GM19025 (cell line): ENCODE results near the gene DNAJC27.
A peak's percentile ranks its signal among the peaks of the same experiment; 100 is the strongest.

Experiments
- ATAC-seq: cut with Tn5 transposase; IDR thresholded peaks from one replicate; pipeline ENCODE4 v1.9.1; 2021; ENCODE audit warnings: mild to moderate bottlenecking, low read depth, moderate library complexity; ENCODE audit not compliant: unreplicated experiment

Gene DNAJC27

DNA sequence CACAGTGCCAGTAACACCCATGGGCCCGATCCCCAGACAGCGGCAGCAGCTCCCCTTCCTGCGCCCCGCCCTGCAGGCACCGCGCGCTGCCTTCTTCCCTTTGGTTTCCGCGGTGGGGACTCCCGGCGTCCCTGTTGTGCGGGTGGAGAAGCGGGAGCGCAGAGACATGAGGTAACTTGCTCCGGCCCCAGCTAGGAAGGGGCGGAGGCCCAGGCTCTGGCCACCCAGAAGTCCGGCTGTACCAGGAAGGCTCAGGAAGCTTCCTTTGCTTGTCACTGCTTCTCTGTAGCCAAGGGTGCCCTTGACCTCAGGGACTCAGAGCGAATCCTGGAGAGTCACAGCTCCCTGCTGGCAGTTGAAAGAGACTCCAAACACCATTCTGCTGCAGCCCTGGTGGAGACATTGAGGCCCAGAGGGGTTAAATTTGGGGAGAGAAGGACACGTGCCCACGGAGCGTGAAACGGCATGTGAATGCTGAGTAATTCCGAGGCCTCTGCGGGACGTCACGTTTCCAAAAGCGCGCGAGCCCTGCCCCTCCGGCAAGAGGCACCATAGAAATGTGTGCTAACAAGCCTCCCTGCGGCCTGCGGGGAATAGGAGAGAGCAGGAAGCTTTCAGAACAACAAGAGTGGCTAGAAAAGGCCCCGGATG lies 45.0 kb downstream of the DNAJC27 start:
- ATAC-seq, result no peak

DNA sequence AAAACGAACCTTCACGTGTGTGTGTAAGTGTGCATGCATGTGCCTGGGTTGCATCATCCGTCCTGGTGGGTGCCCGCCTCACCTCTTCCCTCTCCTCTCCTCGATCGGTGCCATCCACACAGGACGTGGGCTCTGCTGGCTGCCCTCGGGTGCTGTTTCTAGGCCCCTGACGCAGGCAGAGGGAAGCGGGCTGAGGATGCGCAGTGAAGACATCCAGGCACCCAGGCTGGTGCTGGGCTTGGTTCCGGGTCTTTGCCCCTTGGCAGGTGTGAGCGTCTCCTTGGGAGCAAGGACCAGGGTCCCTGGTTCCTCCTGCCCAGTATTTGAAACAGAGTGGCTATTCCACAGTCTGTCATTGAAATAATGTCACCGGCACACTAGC lies 45.5 kb downstream of the DNAJC27 start:
- no peak for ATAC-seq

DNA sequence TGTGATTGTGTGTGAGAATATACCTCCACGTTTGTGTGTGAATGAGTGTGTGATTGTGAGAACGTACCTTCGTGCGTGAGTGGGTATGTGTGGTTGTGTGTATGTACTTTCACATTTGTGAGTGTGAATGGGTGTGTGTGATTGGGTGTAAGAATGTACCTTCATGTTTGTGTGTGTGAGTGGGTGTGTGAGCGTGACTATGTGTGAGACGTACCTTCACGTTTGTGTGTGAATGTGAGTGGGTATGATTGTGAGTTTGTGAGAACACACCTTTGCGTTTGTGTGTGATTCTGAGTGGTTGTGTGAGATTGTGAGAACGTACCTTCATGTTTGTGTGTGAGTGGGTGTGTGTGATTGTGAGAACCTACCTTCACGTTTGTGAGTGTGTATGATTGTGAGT lies 45.9 kb downstream of the DNAJC27 start:
- ATAC-seq, result no peak

DNA sequence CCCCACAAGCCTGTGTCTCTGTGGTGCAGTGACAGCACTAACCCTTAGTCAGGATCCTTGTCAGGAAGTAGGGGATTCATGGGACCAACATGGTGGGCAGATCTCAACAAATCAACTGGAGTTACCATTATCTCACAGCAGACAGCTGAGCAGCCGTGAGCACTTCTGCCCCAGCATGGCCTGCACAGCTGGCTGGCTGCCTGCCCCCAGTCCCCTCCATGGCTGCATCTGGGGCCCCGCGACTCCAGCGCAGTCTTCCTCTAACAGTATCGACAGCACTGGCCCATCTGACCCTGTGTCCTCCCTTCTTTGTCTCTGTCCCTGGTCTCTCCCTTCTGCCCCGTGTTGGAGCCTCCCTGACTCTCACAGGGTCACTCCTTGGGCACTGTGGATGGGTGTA lies 47.0 kb downstream of the DNAJC27 start:
- ATAC-seq, result no peak

DNA sequence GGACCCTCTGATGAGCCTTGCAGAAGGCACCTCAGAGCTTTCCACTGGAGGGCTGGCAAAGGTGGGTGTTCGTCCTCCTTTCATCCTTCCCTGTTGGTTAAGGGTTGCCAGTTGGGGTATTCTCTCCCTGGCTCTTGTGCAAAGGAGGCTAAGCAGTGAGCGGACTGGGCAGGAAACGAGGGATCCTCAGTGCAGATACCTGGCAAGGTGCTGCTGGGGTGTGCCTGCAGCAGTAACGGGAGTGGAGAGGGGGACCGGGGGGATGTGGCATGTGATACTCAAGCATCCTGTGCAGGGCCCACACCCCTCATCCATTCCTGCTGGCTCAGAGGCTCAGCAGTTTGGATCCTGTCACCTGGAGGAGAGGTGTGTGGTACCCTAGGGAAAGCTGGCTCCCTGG lies 47.5 kb downstream of the DNAJC27 start:
- ATAC-seq, result no peak

DNA sequence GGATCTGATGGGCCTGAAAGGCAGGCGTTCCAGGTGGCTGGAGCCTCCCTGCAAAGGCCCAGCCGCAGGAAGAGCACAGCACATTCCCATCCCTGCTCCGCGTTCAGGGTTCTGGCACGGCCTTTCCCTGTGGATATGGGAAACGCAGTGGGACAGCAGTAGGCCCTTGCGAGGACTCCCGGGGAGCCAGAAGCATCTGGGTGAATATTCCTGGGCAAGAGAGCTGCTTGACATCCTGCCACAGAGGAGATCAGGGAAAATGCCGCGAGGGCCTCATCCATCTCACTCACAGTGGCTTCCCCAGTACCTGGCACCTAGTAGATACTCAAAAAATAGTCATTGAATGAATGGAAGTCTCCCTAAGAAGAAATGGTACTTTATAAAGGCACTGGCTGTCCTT lies 48.6 kb downstream of the DNAJC27 start:
- ATAC-seq, result no peak

DNA sequence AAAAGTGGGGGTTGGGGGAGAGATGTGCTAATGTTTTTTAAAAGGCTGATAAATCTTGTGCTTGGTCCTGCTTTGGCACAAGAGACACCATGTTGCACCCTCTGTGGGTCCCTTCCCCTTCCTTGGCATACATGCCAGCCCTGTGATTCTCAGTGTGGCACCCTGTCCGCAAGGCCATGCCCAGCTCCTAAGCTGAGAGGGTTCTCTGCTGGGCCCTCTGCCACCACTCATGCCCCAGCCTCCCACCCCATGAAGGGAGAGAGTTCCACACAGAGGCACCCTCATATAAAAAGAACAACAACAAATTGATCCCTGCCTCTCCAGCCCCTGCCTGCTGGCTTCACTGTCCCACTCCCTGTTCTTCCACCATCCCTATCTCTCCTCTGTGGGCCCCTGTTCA lies 49.2 kb downstream of the DNAJC27 start:
- no peak for ATAC-seq

DNA sequence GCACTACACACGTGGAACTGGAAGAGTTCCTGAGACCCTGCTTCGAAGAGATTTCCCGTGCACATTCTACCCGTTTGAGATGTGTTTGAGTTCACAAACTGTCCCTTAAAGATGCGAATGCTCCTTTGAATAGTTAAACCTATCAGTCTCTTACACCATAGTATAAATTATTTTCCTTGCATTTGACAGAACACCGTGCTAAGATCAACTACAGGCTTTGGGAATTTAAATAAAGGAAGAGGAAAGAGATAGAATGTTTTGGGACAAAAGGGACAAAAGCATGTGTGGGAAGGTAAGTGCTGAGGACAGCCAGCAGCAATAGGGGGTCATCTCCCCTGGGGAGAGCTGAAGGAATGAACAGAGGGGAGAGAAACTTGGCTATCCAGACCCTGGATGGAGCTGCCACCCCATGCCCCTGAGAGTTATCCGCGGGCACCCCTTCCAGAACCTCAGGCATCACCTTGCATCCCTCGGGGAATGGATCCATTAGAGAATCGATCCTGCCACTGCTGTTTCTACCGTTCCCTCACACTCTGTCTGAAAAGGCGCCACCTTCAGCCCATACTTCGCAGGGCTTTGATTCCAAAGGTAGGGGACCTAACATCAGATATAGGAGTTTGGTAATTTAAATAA lies 50.8 kb downstream of the DNAJC27 start:
- no peak for ATAC-seq

DNA sequence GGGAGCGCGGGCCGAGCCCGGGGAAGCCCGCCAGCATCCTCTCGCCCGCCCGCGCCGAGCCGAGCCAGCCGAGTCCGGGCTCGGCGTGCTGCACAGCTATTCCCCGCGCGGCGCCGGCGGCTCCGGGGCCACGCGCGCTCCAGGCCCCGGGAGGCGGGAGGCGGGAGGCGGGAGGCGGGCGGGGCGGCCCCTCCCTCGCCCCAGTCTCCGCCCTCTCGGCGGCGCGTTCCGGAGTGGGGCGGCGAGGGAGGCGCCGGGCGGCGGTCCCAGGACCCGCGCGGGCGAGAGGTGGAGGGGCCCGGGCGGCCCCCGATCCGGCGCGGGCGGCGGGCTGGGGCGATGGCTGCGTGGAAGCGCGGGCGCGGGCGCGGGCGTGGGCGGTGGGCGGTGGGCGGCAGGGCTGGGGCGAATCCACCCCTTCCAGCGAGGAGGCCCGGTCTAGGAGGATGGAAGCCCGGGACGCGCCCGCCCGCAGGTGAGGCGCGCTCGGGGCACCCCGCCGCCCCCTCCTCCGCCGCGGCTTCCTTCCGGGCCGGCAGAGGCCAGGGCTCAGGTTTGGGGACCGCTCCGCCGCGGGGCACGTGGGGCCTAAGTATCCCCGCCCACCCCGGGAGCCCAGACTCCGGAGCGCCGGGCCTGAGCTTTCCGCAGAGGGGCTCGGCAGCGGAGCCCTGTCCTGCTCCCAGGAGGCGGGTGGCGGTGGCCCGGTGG lies 51.5 kb downstream of the DNAJC27 start, which contains the start of gene ADCY3:
Gene ADCY3 (minus strand): TSS at position 140 of the 711 bp plus-strand sequence. CDS start 1,250 bp downstream, outside the sequence.
- peak; percentile 42 for ATAC-seq

DNA sequence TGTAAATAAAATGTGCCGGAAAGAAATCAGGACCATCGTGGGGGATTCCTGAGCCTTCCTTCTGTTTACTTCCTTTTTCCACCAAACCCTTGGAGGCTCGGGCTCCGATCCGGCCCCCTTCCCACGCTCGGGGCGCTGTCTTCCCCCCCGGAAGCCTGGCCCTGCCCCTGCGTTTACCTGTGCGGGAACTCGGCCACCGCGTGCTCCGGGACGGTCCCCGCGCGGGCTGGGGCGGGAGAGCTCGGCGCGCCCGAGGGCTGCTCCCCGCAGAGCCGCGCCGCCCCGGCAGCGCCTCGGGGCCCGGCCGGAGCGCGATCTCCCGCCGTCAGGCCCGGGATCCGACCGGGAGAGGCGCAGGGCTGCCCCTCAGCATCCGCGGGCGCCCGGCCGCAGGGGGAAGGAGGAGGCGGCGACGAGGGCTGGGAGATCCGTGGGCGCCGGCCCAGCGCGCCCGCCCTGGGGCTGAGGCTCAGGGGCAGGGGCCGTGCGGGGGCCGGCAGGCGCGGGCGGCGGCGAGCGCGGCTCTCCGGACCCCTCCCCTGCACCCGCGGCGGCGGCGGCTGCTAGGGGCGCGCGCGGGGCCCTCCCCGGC lies 52.2 kb downstream of the DNAJC27 start:
- peak; percentile 30 for ATAC-seq

DNA sequence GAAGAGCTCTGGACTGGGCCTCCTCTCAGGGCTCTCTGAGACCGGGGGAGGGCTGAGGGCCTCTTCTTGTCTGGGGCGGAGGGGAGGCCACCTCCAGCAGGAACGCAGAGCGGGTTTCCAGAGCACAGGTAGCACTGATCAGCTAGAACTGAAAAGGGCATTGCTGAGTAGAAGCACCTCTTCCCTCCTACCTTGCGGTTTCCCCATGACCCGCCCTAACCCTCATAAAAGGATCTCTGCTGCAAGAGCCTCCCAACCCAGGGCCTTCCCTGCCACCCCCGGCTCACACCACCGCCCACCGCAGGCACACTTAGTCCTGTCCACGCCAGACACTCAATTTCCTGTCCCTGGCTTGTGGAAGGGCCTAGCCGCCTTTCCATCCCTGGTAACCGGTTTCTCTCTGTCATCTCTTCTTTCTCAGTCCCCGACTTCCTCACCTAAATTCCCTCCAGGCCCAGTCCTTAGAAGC lies 52.7 kb downstream of the DNAJC27 start:
- ATAC-seq, result no peak

DNA sequence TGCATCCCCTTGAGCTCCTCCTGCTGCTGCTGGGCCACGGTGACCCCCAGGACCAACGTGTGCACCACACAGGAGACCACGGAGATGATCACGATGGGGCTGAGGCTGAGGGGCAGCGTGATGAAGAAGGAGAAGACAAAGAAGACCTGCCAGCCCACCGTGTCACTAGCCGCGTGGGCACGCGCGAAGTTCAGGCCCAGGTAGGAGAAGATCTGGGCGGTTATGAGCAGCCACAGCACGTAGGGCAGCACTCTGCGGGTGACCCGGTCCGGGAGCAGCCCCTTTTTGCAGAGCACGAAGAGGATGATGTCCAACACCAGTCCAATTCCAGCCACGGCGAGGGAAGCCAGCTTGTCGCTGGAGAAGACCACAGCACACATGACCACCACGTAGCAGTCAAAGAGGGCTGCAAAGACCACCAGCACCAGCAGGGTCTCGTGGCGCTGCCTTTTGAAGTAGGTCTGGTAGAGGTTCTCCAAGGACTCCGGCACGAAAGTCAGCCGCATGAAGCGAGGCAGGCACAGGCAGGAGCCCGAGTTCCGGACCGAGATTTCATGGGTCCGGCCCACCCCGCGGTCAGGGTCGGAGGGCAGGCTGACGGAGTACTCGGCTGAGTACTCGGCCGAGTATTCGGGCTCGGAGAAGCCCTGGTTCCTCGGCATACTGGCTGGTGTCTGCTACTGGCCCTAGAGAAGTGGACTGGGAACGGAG lies 53.3 kb downstream of the DNAJC27 start:
- ATAC-seq, result no peak

DNA sequence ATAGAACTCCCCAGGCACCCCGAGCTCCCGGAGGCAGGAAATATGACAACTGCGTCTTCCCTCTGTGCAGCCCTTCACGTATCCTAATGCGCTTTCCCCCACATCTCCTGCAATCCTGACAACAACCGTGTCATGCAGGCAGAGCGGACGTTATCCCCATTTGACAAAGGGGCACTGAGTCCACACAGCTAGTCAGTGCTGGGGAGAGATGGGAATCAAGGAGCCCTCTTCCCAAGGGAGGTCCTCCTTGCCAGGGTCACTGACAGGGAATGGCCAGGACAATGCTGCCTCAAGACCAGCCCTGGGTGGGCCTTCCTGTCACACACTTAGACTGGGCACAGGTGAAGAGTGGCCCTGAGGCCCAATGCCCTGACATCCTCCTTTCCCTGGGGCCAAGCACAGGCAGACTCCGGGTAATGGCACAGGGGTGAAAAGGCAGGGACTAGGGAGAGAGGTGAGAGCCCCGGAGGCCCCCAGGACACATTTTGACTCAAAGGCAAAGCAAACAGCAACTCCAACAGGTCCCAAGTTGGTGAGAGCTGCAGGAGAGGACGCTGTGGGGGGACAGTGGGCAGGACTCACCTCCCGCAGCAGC lies 53.9 kb downstream of the DNAJC27 start:
- ATAC-seq, result no peak

DNA sequence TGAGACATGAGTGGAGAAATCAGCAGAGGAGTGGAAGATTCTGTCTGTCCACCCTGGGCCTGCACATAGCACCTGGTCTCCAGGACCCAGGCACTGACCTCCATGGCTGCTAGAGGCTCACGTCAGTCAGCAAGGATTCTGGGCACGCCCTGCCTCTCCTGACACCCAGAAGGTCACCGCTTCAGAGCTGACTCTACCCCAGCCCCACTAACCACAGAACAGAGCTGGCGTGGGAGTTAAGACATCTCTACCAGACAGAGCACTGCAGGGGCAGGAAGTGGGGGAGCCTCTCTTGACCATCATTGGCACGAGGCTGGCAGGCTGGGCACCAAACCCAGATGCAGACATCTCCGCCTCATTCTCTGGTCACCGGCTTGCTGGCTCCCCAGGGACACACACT lies 54.7 kb downstream of the DNAJC27 start:
- peak; percentile 40 for ATAC-seq

DNA sequence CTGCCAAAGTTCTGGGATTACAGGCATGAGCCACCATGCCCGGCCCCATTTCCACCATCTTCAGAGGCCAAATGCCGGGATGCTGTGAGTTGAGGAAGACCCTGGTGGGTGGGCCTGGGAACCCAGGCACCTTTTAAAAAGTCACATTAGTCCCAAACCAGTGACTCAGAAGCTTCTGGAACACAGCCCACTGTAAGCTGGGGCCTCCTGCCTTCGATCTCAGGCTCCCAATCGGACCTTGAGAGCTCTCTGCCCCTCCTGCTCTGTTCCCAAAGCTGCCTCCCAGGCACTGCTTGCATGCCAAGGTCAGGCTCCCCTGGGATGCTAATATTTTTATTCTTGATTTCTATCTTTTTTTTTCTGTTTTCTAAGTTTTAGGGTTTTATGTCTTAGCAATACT lies 56.0 kb downstream of the DNAJC27 start:
- no peak for ATAC-seq

DNA sequence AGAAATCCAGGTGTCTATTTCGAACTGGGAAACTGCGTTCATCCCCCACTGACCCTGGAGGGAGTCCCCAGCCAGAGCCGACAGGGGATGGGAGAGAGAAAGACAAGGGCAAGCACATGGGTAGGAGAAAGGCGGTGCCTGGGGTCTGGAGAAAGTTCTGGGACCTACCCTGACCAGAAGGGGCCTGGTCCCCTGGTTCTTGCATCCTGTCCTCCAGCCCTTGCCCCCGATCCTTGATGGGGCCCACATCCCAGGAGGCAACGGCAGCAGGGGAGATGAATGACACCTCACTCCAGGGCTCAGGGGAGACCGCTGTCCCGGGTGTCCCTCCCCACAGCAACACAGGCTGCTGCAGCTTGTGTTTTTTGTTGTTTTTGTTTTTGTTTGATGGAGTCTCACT lies 56.6 kb downstream of the DNAJC27 start:
- no peak for ATAC-seq

DNA sequence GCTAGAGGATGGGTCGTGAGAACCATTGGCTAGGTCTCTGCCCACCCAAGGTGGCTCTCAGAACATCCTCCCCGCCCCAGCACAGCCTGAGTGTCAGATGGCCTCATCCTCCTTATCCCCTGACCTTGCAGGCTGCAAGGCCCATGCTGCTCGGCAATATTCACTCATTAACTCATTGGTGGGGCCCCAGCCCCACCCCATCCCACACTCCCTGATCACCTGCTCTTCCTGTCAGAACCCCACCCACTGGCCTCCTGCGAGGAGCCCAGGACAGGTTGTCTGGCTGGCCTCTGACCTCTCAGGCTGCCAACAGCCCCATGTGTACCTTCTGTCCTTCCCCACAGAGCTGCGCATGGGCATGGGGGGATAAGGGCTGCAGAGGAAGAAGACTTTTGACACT lies 57.0 kb downstream of the DNAJC27 start:
- ATAC-seq, result no peak

DNA sequence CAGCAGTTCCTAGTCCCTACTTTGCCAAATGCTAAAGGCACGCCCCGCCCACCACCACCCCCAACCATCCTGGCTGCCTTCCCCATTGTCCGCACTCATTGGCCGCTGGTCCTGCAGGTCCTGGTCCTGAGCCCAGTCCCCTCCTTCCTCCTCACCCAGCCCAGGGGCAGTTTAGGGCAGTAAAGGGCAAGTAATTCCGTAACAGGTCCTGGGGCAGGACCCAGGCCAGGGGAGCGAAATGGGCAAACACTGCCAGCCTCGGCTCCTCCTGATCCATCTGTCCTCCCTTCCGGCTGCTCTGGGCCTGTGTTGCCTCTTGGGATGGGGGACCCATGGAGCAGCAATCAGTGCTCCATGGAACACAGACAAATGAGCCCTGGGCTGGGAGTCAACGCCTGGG lies 57.8 kb downstream of the DNAJC27 start:
- no peak for ATAC-seq

DNA sequence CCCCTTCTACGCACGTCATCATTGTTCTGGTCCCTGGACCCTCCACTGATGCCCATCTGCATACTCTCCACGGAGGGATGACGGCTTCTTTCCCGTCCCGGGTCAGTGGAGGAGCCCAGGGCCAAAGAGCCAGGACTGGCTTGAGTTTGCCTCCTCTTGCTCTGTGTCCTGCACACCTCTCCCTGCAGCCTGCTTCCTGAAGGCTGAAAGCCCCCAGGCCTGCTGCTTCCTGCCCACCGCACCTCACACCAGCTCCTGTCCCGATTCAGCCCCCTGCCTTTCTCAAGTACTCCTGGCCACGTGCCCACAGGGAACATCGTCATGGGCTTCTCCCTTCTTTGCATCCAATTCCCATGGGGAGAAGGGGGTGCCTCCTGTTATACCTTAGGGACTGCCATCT lies 58.8 kb downstream of the DNAJC27 start:
- no peak for ATAC-seq

DNA sequence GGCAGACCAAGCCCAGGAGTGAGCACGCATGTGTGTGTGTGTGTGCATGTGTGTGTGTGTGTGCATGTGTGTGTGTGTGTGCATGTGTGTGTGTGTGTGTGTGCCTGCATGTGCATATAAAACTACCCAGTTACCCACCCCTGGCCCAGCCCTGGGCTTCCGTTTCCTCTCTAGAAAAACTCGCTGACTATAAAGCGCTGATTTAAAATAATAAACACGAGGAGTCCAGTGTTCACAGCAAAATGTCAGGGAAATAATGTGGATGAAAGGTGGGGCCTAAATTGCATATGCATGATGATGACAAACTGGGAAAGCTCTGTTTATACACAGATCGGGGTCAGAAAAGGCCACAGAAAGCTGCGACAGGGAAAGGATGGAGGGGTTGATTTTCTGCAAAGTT lies 59.2 kb downstream of the DNAJC27 start:
- ATAC-seq, result no peak
